Activated T-helper 1 cell treated with Interleukin-2 at 50 U/mL for 16 hours (primary cell): ENCODE data around the gene VLDLR.
"Not testable (repeated sequence)": the region's sequence is repeated elsewhere in the genome, so short reads cannot be mapped to it uniquely, and the experiment has no call there.

Source experiments
- DNase-seq: peaks from one replicate; pipeline ENCODE4 v3.0.0-alpha.2; 2020; ENCODE audit warnings: low read depth

Gene VLDLR

DNA sequence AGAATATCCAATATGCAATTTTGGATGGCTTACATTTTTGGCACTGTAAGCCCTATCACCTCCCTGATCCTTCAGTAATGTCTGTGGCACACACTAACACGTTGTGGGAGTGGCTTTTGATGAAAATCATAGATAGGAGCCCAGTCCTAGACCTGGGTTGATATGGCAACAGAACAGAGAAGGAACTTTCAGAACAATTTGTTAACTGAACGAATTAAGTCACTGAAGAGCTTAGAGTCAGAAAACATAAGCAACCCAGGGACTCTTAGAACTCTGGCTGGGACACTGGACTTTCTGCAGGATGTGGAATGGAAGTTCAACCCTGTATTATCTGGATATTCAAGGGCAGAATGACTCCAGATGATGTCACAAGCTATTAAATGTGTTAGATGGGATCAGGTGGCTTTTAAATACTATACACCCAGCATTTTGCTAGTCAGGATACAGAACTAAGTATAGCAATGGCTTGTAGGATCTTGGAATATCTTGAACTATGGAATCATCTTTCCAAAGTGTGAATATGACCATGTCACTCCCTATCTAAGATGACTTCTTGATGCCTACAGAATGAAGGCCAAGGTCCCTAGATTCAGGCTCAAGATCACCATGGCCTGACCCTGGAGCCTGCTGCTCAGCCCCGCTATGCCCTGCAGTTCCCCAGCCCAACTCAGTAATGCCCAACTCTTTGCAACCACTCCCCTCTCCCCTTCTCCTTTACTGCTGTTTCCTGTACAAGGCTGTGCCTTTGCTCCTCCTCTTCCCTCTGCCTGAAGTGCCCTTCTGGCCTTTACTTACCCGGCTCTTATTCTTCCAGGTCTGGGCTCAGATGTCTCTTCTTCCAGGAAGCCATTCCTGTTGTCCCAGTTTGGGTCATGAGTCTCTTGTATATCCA lies 42.8 kb downstream of the VLDLR start:
- no peak for DNase-seq

DNA sequence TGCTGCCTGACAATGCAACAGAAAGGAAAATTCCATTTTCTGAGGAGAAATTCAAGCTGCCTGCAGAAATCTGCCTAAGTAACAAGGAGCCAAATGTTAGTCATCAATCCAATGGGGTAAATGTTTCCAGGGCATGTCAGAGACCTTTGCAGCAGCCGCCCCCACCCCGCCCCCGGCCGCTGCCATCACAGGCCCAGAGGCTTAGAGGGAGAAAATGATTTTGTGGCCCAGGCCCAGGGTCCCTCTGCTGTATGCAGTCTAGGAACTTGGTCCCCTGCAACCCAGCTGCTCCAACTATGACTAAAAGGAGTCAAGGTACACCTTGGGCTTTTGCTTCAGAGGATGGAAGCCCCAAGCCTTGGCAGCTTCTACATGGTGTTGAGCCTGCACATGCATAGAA lies 45.0 kb downstream of the VLDLR start:
- no peak for DNase-seq

DNA sequence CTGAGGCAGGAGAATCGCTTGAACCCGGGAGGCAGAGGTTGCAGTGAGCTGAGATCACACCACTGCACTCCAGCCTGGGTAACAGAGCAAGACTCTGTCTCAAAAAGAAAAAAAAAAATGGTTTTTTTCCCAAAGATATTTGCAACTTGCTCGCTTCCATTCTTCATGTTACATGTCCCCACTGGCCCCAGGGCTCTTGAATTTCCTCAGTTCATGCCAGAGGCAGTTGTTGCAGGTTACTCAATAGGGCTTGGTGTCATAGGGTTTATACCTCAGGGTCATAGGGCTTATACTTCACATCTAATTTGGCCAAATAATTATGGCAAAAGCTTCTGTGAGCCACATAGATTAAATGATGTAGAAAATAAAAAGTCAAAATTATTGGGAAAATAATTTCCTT lies 51.6 kb downstream of the VLDLR start:
- DNase-seq: no peak

DNA sequence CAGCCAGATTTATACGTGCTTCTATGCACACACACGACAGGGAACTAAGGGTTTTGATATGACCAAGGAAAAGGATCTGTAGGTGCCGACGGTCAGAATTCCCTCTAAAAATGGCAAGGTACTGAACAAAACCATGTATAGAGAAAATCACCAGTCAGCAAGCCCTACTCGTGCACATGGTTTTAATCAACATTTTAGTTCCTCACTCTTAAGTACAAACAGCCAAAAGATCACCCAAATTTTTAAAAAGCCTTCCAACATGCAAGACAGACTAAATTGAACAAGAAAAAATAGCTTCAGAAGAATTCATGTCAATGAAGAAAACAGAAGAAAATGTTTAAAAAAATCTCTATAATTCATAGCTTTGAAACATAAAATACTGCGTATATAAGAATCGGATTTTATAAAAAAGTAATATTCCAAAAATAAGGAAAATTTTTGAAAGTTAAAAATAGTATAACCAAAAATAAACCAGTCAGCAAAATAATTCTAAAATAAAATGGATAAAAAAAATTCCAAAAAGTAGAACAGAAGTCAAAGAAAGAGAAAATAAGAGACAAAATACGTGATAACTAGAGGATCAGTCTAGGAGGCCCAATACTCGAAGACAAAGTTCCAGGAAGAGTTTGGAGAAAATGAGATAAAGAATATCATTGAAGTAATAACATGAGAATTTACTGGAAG lies 52.7 kb downstream of the VLDLR start:
- no peak for DNase-seq

DNA sequence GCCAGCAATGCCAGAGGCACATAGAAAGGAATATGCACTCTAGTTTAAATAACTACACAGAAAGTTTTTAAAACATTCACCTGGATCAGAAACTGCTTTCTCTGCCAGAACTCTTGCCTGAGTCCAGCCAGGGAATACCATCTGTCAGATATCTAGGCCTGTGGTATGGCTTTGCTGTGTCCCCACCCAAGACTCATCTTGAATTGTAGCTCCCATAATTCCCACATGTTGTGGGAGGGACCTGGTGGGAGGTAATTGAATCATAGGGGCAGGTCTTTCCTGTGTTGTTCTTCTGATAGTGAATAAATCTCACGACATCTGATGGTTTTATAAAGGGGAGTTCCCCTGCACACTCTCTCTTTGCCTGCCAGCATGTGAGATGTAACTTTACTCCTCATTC lies 54.2 kb downstream of the VLDLR start:
- no peak for DNase-seq

DNA sequence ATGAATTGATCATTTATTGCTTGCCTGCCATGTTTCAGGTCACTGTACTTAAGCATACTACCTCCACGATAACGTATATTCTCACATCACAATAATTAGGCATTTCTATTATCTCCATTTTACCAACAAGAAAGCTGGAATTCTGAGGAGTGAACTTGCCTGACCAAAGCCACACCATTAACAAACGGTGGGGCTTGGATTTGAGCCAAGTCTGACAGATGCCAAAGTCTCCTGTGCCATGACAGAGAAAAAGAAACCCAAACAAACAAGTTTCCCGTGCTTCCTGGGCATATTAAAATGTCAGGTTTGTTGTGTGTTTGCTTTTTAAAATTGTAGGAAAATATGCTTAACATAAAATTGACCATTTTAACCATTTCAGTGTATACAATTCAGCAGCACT lies 54.9 kb downstream of the VLDLR start:
- no peak for DNase-seq

DNA sequence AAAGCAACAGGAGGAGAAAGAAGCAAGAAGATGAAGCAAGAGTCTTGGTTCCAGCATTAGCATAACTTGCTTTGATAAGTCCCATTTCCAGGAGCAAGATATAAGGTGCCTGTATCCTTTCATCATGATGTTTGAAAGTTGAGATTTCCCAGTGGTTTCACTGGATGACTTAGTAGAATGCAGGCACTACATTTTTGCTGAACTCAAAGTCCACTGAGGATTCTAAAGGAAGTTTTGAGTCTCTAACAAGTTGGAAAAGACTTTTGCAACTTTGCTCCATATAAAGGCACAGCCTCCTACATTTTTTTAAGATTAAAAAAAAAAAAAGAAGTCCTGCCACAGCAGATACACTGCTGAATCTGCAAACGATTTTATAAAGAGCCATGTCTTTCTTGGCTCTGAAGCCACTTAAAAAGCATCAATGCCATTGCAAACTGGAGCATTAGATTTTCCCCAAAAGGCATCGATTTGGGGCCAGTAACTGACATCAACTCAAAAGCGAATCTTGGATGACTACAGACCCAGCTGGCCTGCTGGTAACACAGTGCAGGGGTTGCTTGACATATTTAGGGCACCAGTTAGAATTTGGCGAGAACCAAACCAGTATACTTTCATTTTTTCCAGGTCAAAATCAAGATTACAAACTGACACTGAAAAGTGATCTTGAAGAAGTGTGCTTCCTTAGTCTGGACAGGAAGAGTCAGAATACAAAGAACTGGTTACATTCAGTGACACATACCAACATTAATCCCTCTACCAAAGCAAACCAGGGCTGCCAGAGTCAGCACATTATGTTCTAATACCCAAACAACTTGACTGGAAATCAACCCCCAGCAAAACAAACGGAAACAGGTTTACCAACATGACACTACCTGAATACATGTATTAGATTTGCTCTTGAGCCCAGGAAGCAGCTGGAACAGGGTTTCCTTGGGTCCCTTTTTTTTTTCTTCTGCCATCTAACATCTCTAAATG lies 56.6 kb downstream of the VLDLR start:
- DNase-seq: no peak

DNA sequence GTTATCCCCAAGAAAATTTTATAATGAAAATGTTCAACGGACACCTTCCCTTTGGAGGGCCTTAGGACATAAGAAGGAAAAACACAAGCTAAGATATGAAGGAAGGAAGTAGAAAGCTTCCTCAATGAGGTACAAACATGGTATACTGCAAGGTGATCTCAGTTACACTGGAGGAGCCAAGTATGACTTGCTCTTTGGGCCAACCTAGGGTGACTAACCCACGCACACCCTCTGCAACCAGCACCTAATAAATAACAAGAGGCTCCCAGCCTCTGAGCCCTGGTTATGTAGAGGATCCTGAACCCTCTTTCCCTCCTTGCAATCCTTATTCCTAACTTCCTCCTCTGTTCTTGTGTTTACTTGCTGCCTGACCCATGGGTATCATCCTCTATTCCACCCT lies 57.4 kb downstream of the VLDLR start:
- no peak for DNase-seq

DNA sequence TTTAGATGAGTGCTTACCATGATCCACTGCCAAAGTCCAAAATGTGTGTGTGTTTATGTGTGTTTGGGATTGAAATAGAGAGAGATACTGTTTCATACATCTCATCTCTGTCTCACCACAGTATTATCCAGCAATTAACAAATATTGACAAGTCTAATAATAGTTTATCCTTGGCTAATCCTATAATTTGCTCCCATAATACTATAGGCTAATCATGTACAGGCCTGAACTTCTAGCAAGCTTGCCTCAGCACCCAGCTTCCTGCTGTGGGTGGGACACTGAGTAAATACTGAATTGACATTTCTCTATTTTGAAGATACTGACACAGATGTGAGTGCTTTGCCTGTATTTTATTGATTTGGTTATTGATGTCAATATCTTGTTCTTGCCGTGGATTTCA lies 60.4 kb downstream of the VLDLR start:
- no peak for DNase-seq

DNA sequence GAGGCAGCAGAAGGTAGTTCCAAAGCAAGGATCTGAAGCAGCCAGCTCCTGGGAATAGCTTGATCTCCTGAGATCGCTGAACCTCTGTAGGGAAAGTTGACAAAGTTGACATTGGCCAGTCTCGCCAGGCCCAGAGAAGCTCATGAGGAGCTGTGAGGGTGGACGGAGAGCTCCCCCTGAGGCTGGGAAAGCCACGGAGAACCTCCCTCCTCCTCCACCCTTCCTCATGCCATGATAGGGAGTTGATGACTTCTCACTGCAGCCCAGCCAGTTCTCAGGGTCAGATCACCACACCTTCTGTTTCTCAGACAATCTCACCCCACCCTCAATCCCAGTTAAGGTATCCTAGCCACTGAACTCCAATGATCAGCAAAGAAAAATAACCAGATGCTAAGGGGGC lies 65.3 kb downstream of the VLDLR start:
- DNase-seq: no peak

DNA sequence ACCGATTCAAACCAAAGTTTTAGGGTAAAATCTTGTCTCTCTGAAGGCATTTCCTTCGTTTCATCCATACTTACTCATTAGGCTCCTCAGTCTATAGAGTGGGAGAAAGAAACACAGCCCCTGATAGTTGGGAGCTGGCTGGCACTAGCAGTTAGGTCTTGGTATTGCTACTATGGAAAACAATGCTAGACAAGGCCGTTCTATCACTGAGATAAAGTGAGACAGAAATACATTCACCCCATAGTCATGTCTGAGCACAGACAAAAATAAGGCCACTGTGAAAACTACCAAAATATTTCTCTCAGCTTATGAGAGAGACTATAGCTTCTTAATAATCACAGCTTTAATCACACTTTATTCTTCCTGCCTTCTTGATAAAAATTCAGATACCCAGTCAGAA lies 67.0 kb downstream of the VLDLR start:
- no peak for DNase-seq

DNA sequence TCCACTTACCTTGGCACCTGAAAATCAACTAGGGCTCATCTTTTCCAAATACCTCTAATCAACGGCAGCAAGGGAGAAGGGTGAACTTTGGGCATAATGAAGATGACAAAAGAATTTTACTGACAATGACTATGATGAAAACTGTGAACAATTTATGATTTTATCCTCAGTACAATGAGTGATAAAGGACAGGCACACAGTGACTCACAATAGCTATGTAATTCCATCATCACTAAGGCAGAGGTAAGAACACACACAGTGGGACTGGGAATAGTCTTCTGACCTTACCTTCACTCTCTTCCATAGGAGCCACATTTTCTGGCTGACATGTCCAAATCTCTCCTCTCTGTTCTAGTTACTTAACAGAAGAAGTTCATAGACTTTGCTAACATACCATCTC lies 69.6 kb downstream of the VLDLR start:
- no peak for DNase-seq

DNA sequence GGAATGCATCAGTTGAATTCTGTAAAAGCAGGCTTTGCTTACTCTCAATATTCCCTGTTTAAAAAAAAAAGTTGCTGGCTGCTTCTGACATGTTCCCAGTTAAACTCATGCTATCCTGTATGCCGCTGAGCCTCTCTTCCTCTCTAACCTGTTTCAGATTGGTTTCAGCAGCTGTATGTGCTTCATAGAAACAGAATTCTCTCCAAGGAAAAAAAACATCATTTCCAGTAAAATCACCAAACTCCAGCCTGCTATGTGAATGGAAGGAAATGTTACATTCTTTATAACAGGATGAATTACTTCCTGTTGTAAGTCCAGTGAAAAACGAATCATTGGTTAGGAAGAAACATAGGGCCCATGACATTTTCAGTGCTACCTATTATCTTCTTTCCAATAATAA lies 70.0 kb downstream of the VLDLR start:
- no peak for DNase-seq

DNA sequence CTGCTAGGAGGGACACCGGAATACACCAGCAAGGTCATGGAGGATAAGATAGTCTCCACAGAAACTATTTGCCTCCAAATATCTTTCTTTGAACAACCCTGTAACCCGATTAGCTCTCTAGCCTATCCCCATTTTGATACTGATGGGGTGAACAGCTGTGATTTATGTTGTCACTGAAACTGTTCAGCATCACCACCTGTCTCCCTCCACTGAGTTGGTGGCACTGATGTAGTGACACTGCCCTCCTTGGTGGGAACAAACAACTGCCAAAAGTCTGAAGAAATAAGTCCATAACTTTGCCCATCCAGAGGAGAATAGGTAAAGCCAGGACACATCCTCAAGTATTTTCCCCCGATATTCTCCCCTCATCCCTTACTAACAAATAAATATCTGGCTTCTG lies 71.5 kb downstream of the VLDLR start:
- DNase-seq: no peak

DNA sequence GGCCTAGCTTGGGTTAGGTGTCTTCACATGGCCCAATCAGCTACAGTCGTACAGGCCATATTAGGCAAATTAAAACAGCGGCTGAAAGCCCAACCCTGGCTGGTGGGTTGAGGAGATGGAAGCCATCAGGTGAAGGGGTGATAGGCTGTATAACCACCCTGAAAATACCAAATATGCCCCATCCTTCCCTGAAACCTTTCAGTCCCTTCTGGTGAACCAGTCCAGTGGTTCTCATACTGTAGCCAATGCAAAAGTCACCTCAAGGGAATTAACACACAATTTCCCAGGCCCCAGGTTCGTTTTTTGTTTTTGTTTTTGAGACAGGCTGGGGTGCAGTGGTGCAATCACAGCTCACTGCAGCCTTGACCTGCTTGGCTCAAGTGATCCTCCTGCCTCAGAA lies 75.9 kb downstream of the VLDLR start:
- DNase-seq: no peak

DNA sequence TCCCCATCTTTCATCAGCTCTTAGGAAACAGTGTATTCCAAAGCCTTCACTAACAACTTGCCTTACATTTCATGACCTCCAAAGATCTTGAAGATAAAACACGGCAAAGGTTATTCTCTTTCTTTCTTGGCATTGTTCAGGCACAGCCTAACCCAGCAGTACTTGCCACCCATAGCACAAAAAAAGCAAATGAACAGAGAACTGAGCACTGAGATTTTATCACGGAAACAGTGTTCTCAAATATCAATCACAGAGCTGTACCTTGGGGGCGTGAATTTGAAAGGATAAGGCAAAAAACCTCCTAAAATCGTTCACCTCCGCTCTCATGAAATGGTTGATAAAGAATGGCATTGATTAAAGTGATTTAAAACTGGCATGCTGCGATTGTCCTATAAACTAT lies 78.8 kb downstream of the VLDLR start:
- DNase-seq: no peak

DNA sequence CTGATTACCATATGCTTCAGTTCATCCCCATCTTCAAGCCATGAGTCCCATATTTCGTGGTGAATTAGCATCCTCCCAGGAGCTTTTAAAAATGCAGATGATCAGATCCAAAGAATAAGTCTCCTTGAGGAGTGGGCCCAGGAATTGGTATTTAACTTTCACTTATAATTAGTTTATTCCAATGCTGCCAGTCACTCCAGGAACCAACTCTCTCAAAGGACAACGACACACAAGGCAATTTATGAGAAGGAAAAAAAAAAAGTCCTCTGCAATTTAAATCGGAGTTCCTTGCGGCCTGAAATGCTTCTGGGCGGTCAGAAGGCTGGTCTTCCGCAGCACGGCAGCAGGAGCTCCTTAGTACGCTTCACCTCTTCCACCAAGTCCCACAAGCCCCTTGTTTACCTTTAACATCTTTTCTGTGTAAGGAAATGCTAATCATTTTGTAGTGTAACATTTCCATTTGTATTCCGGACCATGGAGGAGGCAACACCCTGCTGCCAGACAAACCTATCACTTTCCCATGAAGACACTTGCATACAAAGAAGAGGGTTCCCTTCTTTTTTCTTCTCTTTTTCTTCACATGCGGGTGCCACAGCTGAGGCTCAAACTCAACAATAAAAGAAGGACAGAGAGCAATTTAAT lies 79.4 kb downstream of the VLDLR start:
- no peak for DNase-seq

DNA sequence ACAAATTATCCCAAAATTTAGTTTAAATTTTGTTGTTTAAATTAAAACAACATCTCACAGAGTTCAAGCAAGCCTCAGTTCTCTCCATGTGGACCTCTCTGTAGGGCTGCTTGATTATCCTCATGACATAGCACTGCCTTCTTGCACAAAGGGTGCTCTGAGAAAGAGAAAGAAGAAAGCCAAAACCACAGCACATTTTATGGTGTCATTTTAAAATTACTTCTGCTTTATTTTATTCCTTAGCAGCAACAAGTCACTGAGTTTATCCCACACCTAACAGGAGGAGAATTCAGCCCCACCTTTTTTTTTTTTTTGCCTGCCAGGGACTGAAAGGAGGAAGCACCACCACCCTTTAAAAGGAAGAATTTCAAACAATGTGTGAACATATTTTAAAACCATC lies 82.9 kb downstream of the VLDLR start:
- no peak for DNase-seq

DNA sequence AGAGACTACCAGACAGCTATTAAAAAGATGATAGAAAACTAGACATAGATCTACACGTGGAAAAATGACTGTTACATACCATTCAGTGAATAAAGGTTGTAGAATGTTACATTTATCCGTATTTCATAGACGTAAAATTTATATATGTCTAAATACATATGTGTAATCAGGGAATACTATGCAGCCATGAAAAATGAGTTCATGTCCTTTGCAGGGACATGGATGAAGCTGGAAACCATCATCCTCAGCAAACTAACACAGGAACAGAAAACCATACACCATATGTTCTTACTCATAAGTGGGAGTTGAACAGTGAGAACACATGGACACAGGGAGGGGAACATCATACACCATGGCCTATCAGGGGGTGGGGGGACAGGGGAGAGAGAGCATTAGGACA lies 85.7 kb downstream of the VLDLR start:
- not testable (repeated sequence) for DNase-seq
